Activated T-cell treated with anti-CD3 and anti-CD28 coated beads, Interleukin-2, amount 50 U/mL, for 72 hours (primary cell): ENCODE results near the gene EVI5. TPM values are rescaled to one million over a fixed set of nuclear protein-coding genes. Genes with fewer than 3 reads are reported as not detected.
A peak's percentile ranks its signal among the peaks of the same experiment; 100 is the strongest.
"Not testable (repeated sequence)": the region's sequence is repeated elsewhere in the genome, so short reads cannot be mapped to it uniquely, and the experiment has no call there.

Experiments used
- ATAC-seq, 2 donors: fragments of 150-1000 bp; cut with Tn5 transposase; replicated peaks in 1 of 2; 2 replicates each; pipeline ENCODE4 v1.10.0; 2021; ENCODE audit warnings: moderate library complexity in 2 of 2, mild to moderate bottlenecking in 1 of 2
- DNase-seq, 2 donors: peaks; one replicate each; pipeline ENCODE4 v3.0.0; 2021 to 2022; ENCODE audit warnings: mixed read lengths in 1 of 2
- H3K27ac Mint-ChIP-seq: one replicate; pipeline ENCODE4 v1.8.0; 2022; ENCODE audit warnings: mild to moderate bottlenecking, moderate library complexity, mixed read lengths
- H3K27me3 Mint-ChIP-seq: one replicate; pipeline ENCODE4 v1.8.0; 2022; ENCODE audit warnings: low read depth, mixed read lengths
- H3K36me3 Mint-ChIP-seq, 2 donors: one replicate each; pipeline ENCODE4 v1.8.0; 2022; ENCODE audit warnings: mixed read lengths in 2 of 2, mild to moderate bottlenecking in 1 of 2; ENCODE audit not compliant: insufficient read depth in 2 of 2
- H3K4me1 Mint-ChIP-seq: one replicate; pipeline ENCODE4 v1.8.0; 2022; ENCODE audit warnings: low read depth, mixed read lengths
- H3K4me3 Mint-ChIP-seq, 2 donors: one replicate each; pipeline ENCODE4 v1.8.0; 2022; ENCODE audit warnings: mild to moderate bottlenecking in 2 of 2, mixed read lengths in 2 of 2, moderate library complexity in 2 of 2
- H3K9me3 Mint-ChIP-seq, 2 donors: one replicate each; pipeline ENCODE4 v1.8.0; 2022; ENCODE audit warnings: mixed read lengths in 2 of 2
- total RNA-seq, 2 donors: library from RNA; stranded (reverse); gene quantifications; one replicate each; pipeline ENCODE4 v1.2.3, GENCODE V29; 2022

EVI5 gene
- total RNA-seq, 2 donors from 2014 or later = 30.8 to 40.1 TPM

DNA sequence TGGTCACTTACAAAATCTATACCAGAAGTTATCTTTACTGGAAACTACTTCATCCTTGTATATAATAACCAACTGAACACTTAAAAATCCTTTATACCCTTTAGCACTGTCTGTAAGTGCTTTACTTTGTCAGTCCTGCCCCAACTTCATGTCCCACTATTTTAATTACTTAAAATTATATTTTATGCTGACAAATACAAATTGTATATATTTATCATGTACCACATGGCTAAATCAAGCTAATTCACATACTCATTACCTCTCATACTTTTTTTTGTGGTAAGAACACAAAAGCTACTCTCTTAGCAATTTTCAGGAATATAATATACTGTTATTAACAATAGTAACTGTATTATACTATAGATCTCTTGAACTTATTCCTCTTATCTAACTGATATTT is 63.0 kb downstream of the EVI5 start:
- H3K4me3 Mint-ChIP-seq = no peak overlapping the region
- H3K36me3 Mint-ChIP-seq = no peaks in the 10 kb centered on the region
- H3K27me3 Mint-ChIP-seq = no peaks in the 10 kb centered on the region
- ATAC-seq (no peak), DNase-seq (no peak)
- no peaks in the 10 kb centered on the region for H3K4me1 Mint-ChIP-seq
- H3K27ac Mint-ChIP-seq = no peak overlapping the region
- H3K9me3 Mint-ChIP-seq = peaks cover 0 to 2% of the 10 kb centered on the region in 2 donors

DNA sequence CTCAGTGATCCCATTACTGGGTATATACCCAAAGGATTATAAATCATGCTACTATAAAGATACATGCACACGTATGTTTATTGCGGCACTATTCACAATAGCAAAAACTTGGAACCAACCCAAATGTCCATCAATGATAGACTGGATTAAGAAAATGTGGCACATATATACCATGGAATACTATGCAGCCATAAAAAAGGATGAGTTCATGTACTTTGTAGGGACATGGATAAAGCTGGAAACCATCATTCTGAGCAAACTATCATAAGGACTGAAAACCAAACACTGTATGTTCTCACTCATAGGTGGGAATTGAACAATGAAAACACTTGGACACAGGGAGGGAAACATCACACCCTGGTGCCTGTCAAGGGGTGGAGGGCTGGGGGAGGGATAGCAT is 63.8 kb downstream of the EVI5 start:
- not testable (repeated sequence) for H3K9me3 Mint-ChIP-seq, H3K4me3 Mint-ChIP-seq, H3K27ac Mint-ChIP-seq, H3K4me1 Mint-ChIP-seq, ATAC-seq, H3K36me3 Mint-ChIP-seq, H3K27me3 Mint-ChIP-seq, DNase-seq

DNA sequence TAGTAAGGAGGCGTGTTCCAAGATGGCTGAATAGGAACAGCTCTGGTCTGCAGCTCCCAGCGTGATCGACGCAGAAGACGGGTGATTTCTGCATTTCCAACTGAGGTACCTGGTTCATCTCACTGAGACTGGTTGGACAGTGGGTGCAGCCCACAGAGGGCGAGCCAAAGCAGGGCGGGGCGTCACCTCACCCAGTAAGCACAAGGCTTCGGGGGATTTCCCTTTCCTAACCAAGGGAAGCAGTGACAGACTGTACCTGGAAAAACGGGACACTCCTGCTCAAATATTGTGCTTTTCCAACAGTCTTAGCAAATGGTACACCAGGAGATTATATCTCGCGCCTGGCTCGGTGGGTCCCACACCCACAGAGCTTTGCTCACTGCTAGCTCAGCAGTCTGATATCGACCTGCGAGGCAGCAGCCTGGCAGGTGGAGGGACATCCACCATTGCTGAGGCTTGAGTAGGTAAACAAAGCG is 69.4 kb downstream of the EVI5 start:
- H3K36me3 Mint-ChIP-seq, H3K9me3 Mint-ChIP-seq, H3K4me1 Mint-ChIP-seq, H3K4me3 Mint-ChIP-seq, H3K27me3 Mint-ChIP-seq, ATAC-seq, H3K27ac Mint-ChIP-seq, DNase-seq: not testable (repeated sequence)

GRCh38 chr1:92713939-92714338 is 71.0 kb downstream of the EVI5 start:
- no peaks in the 10 kb centered on the region for H3K9me3 Mint-ChIP-seq
- no peak overlapping the region for H3K4me3 Mint-ChIP-seq
- H3K4me1 Mint-ChIP-seq = no peaks in the 10 kb centered on the region
- no peak overlapping the region for H3K27ac Mint-ChIP-seq
- no peak for ATAC-seq
- DNase-seq = no peak
- no peaks in the 10 kb centered on the region for H3K36me3 Mint-ChIP-seq
- H3K27me3 Mint-ChIP-seq = no peaks in the 10 kb centered on the region

GRCh38 chr1:92711473-92712165 is 73.3 kb downstream of the EVI5 start:
- H3K27ac Mint-ChIP-seq = no peak overlapping the region
- H3K9me3 Mint-ChIP-seq = no peaks in the 10 kb centered on the region
- no peak for DNase-seq
- H3K36me3 Mint-ChIP-seq = no peaks in the 10 kb centered on the region
- H3K4me1 Mint-ChIP-seq = no peaks in the 10 kb centered on the region
- H3K4me3 Mint-ChIP-seq = no peak overlapping the region
- no peak for ATAC-seq
- no peaks in the 10 kb centered on the region for H3K27me3 Mint-ChIP-seq

DNA sequence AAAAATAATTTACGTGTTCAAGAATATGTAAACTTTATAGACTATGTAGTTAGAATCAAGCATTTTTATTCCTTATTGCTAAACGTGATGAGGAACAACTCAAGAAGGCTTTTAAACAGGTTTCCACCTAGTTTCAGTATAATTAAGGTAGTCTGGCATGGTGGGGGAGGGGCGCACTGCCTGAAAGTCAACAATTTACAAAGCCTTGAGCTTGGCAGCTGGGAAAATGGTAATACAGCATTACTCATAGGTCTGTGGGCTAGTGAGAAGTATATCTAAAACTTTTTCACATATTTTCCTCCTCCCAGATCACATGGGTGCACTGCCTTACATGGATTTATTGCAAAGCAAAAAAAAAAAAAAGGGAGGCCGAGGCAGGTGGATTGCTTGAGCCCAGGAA is 75.2 kb downstream of the EVI5 start:
- Mint-ChIP-seq H3K27me3 (no peaks in the 10 kb centered on the region), H3K27ac (no peak overlapping the region), H3K9me3 (no peaks in the 10 kb centered on the region), H3K4me3 (no peak overlapping the region), H3K4me1 (no peaks in the 10 kb centered on the region), H3K36me3 (no peaks in the 10 kb centered on the region)
- ATAC-seq (no peak), DNase-seq (no peak)

DNA sequence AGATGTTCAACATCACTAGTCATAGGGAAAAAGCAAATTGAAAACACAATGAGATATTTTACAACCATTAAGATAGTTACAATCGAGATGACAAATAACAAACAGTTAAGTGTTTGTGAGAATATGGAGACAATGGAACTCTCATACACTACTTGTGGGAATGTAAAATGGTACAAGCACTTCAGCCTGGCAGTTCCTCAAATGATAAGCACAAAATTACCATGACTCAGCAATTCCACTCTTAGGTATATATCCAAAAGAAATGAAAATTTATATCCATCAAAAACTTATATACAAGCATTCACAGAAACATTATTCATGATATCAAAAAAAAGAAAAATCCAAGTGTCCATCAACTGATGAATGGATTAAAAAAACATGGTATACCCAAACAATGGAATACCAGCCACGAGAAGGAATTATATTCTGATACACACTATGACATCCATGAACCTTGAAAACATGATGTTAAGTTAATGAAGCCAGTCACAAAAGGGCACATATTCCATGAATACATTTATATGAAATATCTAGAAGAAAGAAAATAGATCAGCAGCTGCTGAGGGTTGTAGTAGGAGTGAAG is 76.4 kb downstream of the EVI5 start:
- Mint-ChIP-seq H3K27me3 (no peaks in the 10 kb centered on the region), H3K9me3 (no peaks in the 10 kb centered on the region), H3K27ac (peak overlapping the region; percentile 7), H3K4me3 (no peak overlapping the region), H3K4me1 (no peaks in the 10 kb centered on the region), H3K36me3 (no peaks in the 10 kb centered on the region)
- ATAC-seq = no peak
- no peak for DNase-seq

DNA sequence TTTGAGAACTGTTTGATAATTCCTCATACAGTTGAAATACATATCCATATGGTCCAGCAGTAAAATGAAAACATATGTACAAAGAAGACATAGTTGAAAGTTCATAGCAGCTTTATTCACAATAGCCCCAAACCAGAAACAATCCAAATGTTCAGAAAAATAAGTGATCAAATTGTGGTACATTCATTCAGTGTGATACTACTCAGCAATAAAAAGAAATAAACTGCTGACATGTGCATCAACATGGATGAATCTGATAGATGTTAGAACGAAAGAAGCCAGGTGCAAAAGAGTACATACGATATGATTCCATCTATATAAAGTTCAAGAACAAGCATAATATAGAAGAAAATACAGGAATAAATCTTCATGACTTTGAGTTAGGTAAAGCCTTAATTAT is 77.2 kb downstream of the EVI5 start:
- H3K27ac Mint-ChIP-seq = no peak overlapping the region
- no peaks in the 10 kb centered on the region for H3K4me1 Mint-ChIP-seq
- no peak for ATAC-seq
- H3K4me3 Mint-ChIP-seq = no peak overlapping the region
- DNase-seq = no peak
- H3K36me3 Mint-ChIP-seq = no peaks in the 10 kb centered on the region
- H3K9me3 Mint-ChIP-seq = no peaks in the 10 kb centered on the region
- no peaks in the 10 kb centered on the region for H3K27me3 Mint-ChIP-seq

DNA sequence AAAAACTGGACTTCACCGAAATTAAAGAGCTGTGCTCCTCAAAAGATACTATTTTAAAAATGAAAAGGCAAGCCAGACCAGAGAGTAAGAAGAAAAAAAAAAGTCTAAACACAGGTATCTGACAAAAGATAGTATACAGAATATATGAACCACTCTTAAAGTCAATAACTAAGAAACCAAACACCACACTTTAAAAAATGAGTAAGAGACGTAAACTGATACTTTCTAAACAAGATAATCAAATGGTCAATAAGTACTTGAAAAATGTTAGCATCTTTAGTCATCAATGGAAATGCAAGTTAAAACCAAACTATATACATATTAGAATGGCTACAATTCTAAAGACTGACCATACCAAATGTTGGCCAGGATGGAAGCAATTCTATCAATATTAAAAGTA is 77.6 kb downstream of the EVI5 start:
- Mint-ChIP-seq H3K9me3 (no peaks in the 10 kb centered on the region), H3K27me3 (no peaks in the 10 kb centered on the region), H3K4me3 (no peak overlapping the region), H3K27ac (peak overlapping the region; percentile 68), H3K36me3 (no peaks in the 10 kb centered on the region), H3K4me1 (no peaks in the 10 kb centered on the region)
- no peak for DNase-seq
- no peak for ATAC-seq

DNA sequence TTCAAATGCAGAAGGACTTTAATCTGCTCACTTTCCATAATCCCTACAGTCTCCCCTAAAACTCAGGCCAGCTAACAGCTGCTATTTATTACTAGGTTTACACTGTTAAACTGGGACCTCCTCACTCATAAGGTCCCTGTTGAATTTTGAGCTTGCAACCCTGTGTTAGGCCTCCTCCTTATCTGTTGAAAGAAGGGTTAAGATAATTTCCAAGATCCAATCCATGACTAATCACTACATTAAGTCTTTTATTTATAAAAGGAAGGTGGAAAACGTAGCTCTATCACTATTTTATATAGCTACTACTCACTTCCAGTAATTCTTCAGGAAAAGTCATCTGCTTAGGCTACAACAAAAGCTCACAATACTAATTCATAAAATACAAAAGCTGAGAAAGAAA is 79.5 kb downstream of the EVI5 start:
- no peaks in the 10 kb centered on the region for H3K27me3 Mint-ChIP-seq
- no peak for DNase-seq
- no peaks in the 10 kb centered on the region for H3K36me3 Mint-ChIP-seq
- ATAC-seq = no peak
- H3K9me3 Mint-ChIP-seq = no peaks in the 10 kb centered on the region
- H3K4me1 Mint-ChIP-seq = no peaks in the 10 kb centered on the region
- H3K4me3 Mint-ChIP-seq = no peak overlapping the region
- H3K27ac Mint-ChIP-seq = no peak overlapping the region

- H3K9me3 Mint-ChIP-seq = no peaks in the 10 kb centered on the region
- no peak for ATAC-seq
- no peaks in the 10 kb centered on the region for H3K27me3 Mint-ChIP-seq
Observed at GRCh38 chr1:92701147-92701546, 83.8 kb downstream of the EVI5 start.

GRCh38 chr1:92698932-92699331 is 86.0 kb downstream of the EVI5 start:
- H3K9me3 Mint-ChIP-seq = no peaks in the 10 kb centered on the region
- ATAC-seq (no peak), DNase-seq (no peak)
- no peak overlapping the region for H3K4me3 Mint-ChIP-seq
- no peaks in the 10 kb centered on the region for H3K4me1 Mint-ChIP-seq
- H3K27me3 Mint-ChIP-seq = no peaks in the 10 kb centered on the region
- no peaks in the 10 kb centered on the region for H3K36me3 Mint-ChIP-seq
- no peak overlapping the region for H3K27ac Mint-ChIP-seq

More at GRCh38 chr1:92701147-92701546, 83.8 kb downstream of the EVI5 start:
- no peak for DNase-seq
- no peak overlapping the region for H3K27ac Mint-ChIP-seq
- no peaks in the 10 kb centered on the region for H3K4me1 Mint-ChIP-seq
- no peaks in the 10 kb centered on the region for H3K36me3 Mint-ChIP-seq
- H3K4me3 Mint-ChIP-seq = no peak overlapping the region

DNA sequence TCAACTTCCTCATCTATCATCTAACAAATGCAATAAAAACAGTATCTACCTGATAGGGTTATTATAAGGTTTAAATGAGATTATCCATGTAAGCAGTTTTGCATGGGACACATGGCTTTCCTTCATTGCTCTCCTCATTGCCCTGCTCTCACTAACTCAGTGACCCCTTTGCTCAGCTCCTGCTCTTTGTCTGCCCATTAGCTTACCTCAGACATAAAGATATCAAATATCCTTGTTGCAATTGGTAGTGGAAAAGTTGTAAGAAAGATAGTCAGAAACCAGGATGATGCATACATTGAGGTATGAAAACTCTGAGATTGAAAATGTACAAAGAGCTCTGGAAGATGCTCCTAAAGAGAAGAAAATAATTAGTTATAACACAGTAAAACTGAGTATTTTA is 89.8 kb downstream of the EVI5 start:
- H3K27me3 Mint-ChIP-seq = no peaks in the 10 kb centered on the region
- peaks cover 9% of the 10 kb centered on the region for H3K4me1 Mint-ChIP-seq
- H3K27ac Mint-ChIP-seq = no peak overlapping the region
- DNase-seq (no peak), ATAC-seq (no peak)
- H3K36me3 Mint-ChIP-seq = no peaks in the 10 kb centered on the region
- no peak overlapping the region for H3K4me3 Mint-ChIP-seq
- no peaks in the 10 kb centered on the region for H3K9me3 Mint-ChIP-seq

GRCh38 chr1:92691925-92692324 is 93.0 kb downstream of the EVI5 start:
- Mint-ChIP-seq H3K36me3 (no peaks in the 10 kb centered on the region), H3K27ac (no peak overlapping the region), H3K4me1 (peaks cover 9% of the 10 kb centered on the region), H3K9me3 (no peaks in the 10 kb centered on the region), H3K4me3 (no peak overlapping the region), H3K27me3 (no peaks in the 10 kb centered on the region)
- no peak for ATAC-seq
- no peak for DNase-seq
